Hepatocyte (in vitro differentiated cells): ENCODE results near the gene NUDT5.

Source experiments
- EZH2 ChIP-seq: fragments of 200-600 bp; sonication (generic); IDR thresholded peaks from 2 replicates; pipeline ENCODE4 v1.6.1; 2016; ENCODE audit warnings: antibody characterized with exemption, mild to moderate bottlenecking, borderline replicate concordance
- TF ChIP-seq, protein P1 (sequence below): fragments of 200-600 bp; sonication (generic); IDR thresholded peaks from 2 replicates; pipeline ENCODE4 v1.5.1; 2016; ENCODE audit warnings: antibody characterized with exemption, mild to moderate bottlenecking; ENCODE audit not compliant: poor library complexity

DNA sequence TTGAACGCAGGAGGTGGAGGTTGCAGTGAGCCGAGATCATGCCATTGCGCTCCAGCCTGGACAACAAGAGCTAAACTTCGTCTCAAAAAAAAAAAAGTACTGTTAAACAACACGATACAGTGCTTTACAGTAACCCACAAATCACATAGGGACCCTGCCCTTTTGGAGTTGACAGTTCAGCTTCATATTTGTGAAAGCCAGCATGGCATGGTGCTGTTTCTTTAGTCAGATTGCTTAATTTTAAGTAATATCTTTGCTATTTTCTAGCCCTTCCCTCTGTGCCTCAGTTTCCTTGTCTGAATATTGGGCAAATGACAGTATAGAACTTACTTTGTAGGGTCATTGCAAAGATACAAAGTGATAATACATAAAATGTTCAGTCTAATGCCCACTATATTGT lies 5.2 kb upstream of the NUDT5 start:
- TF ChIP-seq, protein P1, sequence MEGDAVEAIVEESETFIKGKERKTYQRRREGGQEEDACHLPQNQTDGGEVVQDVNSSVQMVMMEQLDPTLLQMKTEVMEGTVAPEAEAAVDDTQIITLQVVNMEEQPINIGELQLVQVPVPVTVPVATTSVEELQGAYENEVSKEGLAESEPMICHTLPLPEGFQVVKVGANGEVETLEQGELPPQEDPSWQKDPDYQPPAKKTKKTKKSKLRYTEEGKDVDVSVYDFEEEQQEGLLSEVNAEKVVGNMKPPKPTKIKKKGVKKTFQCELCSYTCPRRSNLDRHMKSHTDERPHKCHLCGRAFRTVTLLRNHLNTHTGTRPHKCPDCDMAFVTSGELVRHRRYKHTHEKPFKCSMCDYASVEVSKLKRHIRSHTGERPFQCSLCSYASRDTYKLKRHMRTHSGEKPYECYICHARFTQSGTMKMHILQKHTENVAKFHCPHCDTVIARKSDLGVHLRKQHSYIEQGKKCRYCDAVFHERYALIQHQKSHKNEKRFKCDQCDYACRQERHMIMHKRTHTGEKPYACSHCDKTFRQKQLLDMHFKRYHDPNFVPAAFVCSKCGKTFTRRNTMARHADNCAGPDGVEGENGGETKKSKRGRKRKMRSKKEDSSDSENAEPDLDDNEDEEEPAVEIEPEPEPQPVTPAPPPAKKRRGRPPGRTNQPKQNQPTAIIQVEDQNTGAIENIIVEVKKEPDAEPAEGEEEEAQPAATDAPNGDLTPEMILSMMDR, result no peak
- TF ChIP-seq EZH2, result no peak
